SH-SY5Y (cell line): ENCODE measurements around the gene EPHA7.

ENCODE experiments used
- GATA2 ChIP-seq: IDR thresholded peaks from 2 replicates; pipeline ENCODE4 v1.6.1; 2011; ENCODE audit warnings: mild to moderate bottlenecking, low read depth, low read length
- GATA3 ChIP-seq: IDR thresholded peaks from 2 replicates; pipeline ENCODE4 v1.6.1; 2011; ENCODE audit warnings: low read depth, mild to moderate bottlenecking, low read length, moderate library complexity

GRCh38 chr6:93371756-93372155, 47.6 kb downstream of the EPHA7 start:
- TF ChIP-seq GATA2 (no peak), GATA3 (no peak)
